GM11168 (cell line): ENCODE data around the gene SNX24.
"Not testable (repeated sequence)": the region's sequence is repeated elsewhere in the genome, so short reads cannot be mapped to it uniquely, and the experiment has no call there.

ENCODE experiments used
- in situ Hi-C: fragments of 300-500 bp; cut with MboI; formaldehyde crosslinking; loops from one replicate; pipeline ENCODE4 v1.12.0; 2022; ENCODE audit warnings: low sequenced_read_pairs; ENCODE audit not compliant: unreplicated experiment

The SNX24 gene

DNA sequence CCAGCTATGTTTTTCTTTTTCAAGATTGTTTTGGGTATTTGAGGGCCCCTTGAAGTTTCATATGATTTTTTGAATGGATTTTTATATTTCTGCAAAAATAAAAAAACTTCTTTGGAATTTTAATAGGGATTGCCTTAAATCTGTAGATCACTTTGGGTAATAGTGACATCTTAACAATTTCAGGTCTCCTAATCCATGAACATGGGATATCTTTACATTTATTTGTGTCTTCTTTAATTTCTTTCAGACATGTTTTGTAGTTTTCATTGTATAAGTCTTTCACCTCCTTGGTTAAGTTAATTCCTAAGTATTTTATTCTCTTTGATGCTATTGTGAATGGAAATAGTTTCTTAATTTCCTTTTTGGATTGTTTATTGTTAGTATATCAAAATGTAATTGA is 112.0 kb downstream of the SNX24 start:
- in situ Hi-C loops = no loop called here

DNA sequence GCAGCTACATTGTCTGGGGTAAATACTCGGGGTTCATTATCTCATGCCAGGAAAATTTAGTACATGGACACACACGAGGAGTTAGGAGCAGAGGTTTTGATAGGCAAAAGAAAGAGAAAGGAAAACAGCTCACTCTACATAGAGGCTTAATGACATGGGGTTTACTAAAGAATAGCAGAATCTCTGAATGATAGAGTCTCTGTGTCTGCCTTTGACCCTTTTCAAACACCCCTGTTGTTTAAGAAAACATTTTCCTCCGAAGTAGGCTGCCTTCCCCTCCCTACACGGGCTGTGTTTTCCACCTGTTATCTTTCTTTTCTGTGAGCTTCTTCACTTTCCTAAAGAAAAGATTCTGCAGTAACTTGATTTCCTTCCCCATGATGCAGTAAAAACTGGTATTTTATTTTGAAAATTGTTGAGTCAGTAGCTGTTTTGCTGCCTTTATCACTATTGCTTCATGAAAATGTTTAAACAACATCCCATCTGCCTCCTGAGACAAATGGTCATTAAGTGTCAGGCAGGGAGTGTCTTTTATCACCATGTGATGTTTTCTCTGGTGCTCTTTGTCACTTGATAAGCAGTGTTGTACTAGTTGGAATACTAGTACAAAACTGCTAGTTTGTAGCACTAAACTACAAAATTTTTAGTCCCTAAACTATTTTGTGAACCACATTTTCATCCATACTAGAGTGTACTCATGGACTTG is 114.5 kb downstream of the SNX24 start:
- in situ Hi-C loops = no loop called here

DNA sequence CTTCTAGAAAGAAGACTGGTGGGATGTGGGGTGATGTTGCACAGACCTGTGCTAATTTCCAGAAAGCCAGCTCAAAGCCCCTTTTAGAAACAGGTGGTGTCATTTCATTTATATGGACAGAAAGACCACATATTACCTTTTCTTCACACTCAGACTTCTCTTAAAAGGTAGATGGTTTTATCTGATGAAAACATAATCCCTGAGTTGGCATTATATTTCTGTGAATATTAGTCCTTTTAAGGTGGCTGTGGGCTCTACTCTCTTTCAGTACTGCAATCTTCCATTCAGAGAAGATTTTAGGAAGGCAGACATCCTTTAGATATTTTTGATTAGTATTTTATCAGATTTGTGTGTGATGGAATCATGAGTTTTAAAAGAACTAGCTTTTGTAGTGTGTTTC is 117.9 kb downstream of the SNX24 start:
- in situ Hi-C loops = no loop called here

DNA sequence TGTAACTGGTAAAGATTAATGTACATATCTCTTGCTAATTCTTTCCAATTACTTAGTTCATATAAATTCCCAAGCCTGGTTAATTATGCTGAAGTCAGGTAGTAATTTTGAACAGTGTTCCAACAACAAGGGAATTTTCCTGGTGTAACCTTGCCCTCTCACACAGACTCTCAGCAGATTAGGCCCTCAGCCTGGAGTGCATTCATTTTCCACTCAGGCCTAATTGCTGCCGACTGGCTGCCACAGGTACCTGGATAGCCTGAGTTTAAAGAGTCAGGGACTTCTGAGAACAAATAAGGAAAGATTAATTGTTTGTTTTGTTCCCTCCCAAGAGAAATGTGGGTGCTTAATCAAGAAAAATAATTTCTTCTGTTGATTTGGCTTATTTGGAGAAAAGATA is 119.7 kb downstream of the SNX24 start:
- in situ Hi-C loops = no loop called here

DNA sequence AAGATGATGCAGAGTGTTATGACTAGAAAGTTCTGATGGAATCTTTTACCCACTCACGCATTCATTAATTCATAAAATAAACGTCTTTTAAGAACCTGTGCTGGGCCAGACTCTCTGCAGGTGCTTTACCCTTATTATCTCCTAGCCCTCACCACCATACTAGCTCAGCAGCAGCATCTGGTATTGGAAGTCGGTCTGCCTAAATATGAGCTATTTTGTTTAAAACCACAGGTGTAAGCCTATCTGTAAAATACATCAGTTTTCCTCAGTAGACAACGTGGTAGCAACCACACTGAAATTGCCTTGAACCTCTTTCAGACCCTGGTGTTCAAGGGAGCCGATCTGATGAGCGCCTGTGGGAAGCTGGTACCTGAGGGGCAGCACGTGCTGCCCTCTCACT is 121.7 kb downstream of the SNX24 start:
- in situ Hi-C loops = no loop called here

DNA sequence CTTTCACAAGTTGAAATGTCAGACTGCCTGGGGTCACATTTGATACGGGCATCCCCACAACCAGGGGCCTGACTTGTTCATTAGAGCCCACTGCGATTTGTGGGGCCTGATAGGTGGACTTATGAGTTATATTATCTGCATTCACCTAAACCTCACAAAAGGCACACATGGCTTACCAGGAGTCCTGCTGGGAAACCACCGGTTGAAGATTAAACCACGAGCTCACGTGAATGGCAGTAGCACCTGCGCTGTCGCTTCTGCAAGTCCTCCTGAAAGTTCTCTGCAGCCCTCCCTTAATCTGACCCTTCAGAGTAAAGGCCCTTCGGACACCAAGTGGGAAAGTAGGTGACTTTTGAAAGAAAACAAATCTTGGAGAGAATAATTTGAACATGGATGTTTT is 122.2 kb downstream of the SNX24 start:
- in situ Hi-C loops = no loop called here

DNA sequence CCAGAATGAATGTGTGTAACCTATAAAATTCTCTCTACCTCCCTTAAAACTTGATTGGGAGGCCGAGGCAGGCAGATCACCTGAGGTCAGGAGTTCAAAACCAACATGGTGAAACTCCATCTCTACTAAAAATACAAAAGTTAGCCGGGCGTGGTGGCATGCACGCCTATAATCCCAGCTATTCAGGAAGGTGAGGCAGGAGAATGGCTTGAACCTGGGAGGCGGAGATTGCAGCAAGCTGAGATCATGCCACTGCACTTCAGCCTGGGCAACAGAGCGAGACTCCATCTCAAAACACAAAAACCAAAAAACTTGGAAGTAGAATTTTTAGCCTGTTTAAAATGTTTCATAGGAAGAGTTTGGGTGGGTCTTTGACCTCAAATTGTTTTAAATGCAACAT is 122.6 kb downstream of the SNX24 start:
- in situ Hi-C loops = not testable (repeated sequence)

DNA sequence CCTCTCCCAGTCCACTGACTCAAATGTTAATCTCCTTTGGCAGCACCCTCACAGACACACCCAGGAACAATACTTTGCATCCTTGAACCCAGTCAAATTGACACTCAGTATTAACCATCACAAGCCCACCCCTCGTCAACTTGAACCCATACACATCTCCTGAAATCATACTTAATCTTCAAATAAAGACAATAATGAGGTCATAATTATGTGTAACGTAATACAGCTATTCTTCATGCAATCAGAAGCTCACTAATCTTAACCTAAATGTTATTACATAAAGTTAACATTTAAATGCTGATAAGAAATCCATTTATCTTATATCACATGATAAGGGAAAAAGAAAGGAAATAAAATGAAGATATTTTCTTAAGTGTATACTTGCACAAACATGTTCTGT is 125.9 kb downstream of the SNX24 start:
- in situ Hi-C loops = no loop called here

DNA sequence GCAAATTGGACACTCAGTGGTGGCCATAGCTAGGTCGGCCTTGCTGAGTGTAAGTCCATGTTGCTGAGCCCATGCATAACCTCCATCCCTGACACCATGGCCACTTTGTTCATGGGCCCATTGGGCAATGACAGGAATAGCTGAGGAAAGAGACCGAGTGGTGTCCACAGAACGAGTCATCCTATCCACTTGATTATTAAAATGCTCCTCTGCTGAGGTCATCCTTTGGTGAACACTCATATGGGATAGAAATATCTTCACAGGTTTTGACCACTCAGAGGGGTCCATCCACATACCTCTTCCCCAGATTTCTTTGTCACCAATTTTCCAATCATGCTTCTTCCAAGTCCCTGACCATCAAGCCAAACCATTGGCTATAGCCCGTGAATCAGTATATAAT is 127.5 kb downstream of the SNX24 start:
- in situ Hi-C loops = no loop called here

DNA sequence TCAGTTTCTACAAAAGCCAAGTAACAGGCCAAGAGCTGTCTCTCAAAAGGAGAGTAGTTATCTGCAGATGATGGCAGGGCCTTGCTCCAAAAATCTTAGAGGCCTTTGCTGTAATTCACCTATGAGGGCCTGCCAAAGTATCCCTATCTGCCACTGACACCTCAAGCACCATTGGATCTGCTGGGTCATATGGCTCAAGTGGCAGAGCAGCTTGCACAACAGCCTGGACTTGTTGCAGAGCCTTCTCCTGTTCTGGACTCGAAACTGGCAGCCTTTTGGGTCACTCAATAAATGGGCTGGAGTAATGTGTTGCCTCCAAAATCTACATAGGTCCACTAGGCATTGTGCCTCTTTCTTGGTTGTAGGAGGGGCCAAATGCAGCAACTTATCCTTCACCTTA is 128.3 kb downstream of the SNX24 start:
- in situ Hi-C loops = not testable (repeated sequence)

DNA sequence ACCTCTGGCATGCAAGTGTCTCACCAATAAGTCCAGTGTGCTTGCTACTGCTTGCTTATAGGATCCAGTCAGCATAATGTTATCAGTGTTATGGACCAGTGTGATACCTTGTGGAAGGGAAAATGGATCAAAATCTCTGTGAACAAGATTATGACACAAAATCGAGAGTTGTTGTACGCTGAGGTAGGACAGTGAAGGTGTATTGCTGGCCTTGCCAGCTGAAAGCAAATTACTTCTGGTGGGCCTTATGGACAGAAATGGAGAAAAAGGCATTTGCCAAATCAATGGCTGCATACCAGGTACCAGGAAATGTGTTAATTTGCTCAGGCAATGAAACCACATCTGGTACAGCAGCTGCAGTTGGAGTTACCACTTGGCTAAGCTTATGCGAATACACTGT is 128.8 kb downstream of the SNX24 start:
- in situ Hi-C loops = not testable (repeated sequence)

DNA sequence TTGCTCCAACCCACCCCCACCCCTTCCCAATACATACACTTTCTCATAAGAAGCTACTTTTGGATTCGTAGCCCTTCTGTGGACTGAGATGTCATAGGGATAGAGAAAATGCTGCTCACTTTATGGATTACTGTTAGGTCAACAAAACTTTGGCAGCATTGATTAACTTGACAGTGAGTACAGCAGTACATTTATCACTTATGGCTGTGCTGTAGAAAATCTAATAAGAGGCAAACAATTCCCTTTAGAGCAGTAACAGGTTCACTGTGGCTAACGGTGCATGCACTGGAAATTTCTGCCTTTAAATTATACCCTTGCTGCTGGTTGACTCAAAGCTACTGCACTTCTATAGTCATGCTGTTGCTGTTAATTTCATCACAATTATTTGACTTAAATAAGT is 131.9 kb downstream of the SNX24 start:
- in situ Hi-C loops = no loop called here

DNA sequence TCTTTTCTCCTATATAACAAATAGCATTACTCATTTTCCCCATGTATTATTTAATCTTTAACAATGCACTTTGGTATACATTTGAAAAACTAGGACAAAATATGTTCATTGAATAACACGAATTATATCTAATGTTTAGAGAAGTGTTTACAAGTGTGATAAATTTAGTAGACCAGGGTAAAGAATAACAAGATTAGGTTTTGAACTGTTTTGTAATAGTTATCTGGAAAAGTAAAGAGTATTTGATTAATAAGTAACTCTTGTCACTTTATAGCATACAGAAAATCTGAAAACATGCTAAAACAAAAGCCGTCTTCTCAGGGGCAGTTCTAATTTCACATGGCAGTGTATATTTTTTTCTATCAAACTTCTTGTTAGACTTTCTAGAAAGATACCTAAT is 132.7 kb downstream of the SNX24 start:
- in situ Hi-C loops = no loop called here

DNA sequence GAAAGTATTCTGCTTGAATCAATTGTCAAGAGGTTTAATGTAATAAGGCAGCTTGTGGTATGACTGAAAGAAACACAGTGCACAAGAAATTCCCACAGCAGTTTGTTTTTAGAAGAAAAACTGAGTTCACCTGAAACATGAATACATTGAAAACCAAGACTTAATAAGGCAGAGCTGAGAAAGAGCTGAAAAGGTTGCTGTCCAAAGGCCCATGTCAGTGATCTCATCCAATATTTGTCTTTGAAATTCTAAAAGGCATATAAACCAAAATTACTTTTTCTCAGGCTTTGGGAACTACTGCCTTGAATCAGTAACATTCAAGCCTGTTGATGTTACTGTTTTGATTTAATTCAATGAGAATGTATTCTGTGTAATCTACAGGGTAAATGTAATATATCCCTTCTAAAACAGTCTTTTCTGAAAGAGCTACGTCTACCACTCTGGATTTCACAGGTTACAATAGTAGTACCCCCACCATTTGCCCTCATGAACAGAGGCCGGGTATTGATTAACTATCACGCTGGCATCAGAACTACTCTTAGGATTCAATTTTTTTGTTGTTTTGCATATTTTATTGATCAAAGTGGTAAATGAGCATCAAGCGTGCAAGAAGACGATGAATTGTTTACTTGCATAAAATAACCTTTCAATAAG is 133.4 kb downstream of the SNX24 start:
- in situ Hi-C loops = no loop called here

DNA sequence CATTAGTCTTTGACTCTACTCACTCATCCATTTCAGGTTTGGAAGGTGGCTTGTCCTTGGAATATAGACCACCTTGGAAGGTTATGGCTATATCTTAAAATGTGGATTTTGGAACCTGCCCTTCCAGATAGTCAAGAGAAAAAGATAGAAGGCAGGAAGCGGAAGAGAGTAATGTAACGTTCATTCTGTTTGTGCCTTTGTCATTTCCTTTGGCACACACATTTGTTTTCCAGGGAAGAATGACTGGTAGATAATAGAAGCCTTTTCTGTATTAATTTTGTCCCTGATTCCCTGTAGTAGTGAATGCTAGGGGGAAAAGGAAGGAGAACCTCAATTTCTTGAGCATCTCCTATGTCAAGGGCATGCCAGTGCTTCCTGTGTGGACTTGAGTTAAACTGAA is 136.4 kb downstream of the SNX24 start:
- in situ Hi-C loops = no loop called here

DNA sequence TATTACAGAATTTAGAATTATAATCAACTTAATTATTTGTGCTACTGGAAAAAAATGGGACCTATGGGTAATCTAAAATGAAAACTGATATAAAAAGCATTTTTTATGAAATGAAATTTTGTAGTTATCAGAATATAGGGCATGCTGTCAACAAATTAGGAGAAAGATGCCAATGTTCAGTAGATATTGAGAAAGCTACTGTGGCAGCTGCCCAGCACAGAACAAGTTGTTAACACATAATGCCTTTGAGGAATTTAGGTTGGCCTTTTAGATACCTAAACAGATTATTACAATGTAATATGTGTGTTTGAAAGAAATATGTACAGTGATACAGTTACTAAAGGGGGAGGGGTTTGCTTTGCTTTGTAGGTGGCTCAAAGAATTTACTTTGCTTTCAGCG is 137.0 kb downstream of the SNX24 start:
- in situ Hi-C loops = no loop called here

DNA sequence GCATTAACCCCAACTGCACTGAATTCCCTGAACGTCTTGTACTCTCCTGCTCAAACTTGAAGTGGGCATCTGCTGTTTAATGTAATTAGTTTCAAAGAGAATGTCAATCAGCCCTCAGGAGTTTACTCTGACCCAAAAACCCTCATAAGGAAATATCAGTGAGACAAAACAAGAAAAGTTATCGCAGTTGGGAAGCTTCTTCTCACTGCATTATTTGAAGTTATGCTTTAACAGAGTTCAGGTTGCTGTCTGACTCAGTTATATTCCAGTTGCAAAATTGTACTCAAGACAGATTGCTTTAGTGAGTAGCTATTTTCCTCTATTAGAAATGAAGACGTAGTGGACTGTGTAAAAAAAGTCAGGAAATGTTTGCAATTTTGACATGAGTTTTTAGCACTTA is 139.0 kb downstream of the SNX24 start:
- in situ Hi-C loops = no loop called here

DNA sequence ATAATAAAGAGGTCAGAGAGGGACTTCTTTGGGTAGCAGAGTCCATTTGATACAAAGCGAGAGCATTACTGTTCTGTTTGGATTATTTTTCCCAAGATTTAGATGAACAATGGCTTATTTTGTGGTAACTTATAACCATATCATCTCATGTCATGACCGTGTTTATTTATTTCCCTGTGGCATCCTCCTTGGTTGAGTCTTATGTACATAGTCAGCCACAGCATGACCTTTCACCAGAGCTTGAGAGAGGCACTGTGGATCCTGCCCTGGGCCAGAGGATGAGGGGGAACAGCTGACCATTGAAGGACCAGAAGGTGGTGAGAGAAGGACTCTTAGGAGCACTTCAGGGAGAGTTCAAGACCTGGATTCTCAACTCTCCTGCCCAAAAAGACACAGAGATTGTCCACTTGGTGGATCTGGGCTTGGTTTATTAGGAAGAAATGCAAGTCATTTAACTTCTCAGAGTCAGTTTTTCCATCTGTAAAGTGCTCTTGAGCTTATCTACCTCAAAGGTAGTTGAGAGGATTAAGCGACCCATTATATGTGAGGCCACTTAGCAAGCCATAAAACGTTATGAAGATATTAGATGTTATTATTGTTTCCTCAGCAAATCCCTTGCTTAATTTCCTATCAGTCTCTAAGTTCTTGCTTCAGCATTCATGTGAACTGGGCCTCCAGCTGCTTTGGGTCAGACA is 139.7 kb downstream of the SNX24 start:
- in situ Hi-C loops = no loop called here

DNA sequence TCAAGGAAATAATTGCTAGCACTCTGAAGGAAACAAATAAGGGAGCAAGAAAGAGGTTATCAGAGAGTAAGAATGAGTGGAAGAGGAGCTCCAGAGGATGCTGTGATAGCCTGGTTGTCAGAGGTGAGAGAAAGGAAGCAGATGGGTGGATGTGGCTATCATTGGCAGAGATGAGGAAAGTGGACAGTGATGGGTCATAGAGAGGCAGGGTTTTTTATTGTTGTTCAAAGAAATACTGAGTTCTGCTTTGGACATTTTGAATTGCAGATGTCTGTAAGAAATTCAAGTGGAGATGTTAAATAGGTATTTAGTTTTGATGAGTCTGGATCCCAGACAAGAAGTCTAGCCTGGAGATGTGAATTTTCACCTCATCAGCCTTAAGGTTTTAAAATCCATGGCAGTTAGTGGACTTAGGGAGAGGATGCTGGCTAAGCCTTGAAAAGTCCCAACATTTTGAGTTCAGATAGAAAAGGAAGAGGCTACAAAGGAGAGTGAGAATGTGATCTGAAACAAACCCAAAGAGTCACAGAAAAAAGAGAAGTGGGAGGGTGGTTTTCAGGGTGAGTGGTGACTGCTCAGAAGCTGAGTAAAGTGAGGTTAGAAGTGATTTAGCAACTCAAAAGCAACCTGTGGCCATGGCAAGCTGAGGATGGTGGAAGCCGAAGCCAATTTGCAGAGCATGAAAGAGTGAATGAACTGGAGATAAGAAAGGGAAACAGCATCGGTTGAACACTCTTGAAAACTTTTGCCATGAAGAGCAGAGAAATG is 140.7 kb downstream of the SNX24 start:
- in situ Hi-C loops = no loop called here

DNA sequence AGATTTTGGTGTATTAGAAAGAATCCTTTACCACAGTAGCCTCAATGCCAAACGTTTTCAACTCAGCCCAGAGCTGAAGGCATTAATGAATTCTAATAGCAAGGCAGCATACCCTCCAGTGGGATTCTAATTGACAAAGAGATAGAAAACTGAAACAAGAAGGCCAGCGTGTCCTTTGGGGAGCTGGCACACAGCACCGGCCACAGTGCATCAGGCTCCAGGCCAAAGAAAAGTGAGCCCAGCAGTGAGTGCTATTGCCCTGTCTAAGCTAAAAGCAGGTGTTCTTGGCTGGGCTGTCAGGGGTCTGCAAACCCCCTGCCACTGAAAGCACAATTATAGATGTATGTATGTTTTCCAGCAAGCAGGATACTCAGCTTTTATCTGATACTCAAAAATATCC is 150.7 kb downstream of the SNX24 start:
- in situ Hi-C loops = no loop called here

DNA sequence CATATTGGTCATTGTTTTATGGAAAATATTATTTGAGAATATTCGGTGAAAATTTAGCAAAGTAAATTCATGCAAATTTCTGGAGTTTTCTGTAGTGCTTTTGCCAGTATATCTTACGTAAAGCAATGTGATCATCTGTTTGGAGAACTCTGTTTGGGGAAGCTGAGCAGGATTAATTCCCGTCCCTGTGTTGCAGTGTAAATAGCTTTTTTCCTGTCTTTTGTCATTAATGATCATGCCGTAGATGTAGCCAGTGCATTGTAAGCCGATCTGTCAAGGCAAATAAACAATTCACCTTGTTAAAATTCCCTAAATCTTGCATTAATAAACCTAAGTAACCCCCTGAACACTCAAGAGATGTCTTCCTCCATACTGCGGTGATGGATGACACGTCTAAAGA is 151.9 kb downstream of the SNX24 start:
- in situ Hi-C loops = no loop called here
